ENCODE data around the gene EID2. TPM values are rescaled to one million over a fixed set of nuclear protein-coding genes. Genes with fewer than 3 reads are reported as not detected.

EID2 gene
- total RNA-seq, 4 donors from 2014 or later, result 3.8 to 15.5 (median 8.6) TPM

DNA sequence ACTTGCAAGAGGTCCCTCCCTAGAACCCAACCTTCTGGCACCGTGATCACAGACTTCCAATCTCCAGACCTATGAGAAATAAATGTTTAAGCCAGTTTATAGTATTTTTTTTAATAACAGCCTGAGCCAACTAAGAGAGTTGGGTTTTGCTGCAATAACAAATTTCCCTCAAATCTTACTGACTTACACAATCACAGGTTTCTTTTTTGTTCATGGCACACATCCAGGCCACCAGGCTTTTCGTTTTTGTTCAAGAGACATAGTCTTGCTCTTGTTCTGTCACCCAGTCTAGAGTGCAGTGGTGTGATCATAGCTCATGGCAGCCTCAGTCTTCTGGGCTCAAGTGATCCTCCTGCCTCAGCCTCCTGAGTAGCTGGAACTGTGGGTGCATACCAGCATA lies 27.0 kb downstream of the EID2 start:
- DNase-seq, result no peak
- Histone ChIP-seq H3K27me3 (peaks cover 11 to 28% of the 10 kb centered on the region in 2 donors), H3K4me3 (no peak overlapping the region), H3K9me3 (no peaks in the 10 kb centered on the region), H3K36me3 (no peaks in the 10 kb centered on the region), H3K27ac (no peak overlapping the region), H3K4me1 (peaks cover 0 to 10% of the 10 kb centered on the region in 2 donors)
- TF ChIP-seq, protein P1, sequence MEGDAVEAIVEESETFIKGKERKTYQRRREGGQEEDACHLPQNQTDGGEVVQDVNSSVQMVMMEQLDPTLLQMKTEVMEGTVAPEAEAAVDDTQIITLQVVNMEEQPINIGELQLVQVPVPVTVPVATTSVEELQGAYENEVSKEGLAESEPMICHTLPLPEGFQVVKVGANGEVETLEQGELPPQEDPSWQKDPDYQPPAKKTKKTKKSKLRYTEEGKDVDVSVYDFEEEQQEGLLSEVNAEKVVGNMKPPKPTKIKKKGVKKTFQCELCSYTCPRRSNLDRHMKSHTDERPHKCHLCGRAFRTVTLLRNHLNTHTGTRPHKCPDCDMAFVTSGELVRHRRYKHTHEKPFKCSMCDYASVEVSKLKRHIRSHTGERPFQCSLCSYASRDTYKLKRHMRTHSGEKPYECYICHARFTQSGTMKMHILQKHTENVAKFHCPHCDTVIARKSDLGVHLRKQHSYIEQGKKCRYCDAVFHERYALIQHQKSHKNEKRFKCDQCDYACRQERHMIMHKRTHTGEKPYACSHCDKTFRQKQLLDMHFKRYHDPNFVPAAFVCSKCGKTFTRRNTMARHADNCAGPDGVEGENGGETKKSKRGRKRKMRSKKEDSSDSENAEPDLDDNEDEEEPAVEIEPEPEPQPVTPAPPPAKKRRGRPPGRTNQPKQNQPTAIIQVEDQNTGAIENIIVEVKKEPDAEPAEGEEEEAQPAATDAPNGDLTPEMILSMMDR (IDR thresholded peaks at IDR 0.05), result no peak
- intact Hi-C loops (cut with DNase I; ENCODE audit: low total_unique reads), result no loop called here

DNA sequence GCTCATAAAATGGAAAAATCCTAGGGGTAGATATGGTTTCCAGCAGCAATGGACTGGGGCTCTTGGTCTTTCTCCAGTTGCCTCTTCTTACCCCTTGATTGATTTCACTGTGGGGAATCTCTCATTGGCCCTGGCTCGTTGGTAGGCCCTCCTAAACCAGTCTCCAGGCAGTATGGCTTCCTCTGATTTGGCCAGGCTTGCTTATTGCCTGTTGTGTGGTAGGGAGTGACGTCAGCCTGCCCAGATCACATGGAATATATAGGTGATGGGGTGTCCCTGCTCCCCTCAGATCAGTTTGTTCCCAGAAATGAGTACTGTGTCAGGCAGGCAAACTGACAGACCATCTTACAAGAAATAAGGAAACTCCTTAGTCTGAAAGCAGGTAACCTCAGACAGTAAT lies 30.7 kb downstream of the EID2 start:
- H3K4me3 ChIP-seq, result no peak overlapping the region
- DNase-seq, result no peak
- H3K36me3 ChIP-seq, result no peaks in the 10 kb centered on the region
- TF ChIP-seq, protein P1 (IDR thresholded peaks at IDR 0.05), result no peak
- no peak for TF ChIP-seq POLR2A (IDR thresholded peaks at IDR 0.05)
- H3K27ac ChIP-seq, result no peak overlapping the region
- peaks cover 14 to 15% of the 10 kb centered on the region in 2 donors for H3K27me3 ChIP-seq
- peaks cover 0 to 7% of the 10 kb centered on the region in 2 donors for H3K4me1 ChIP-seq
- no peaks in the 10 kb centered on the region for H3K9me3 ChIP-seq
- intact Hi-C loops (cut with DNase I; ENCODE audit: low total_unique reads), result no loop called here

DNA sequence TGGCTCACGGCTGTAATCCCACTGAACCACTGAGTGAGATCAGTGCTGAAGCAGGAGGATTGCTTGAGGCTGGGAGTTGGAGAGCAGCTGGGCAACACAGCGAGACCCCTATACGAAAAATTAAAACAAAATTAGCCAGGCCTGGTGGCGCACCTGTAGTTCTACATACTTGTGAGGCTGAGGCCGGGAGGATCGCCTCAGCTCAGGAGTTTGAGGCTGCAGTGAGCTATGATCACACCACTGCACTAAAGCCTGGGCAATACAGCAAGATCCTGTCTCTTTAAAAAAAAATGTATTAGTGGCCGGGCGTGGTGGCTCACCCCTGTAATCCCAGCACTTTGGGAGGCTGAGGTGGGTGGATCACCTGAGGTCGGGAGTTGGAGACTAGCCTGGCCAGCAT lies 31.3 kb downstream of the EID2 start:
- no peak for TF ChIP-seq POLR2A (IDR thresholded peaks at IDR 0.05)
- TF ChIP-seq, protein P1 (IDR thresholded peaks at IDR 0.05), result no peak
- peaks cover 0 to 7% of the 10 kb centered on the region in 2 donors for H3K4me1 ChIP-seq
- no peak for DNase-seq
- no peak overlapping the region for H3K27ac ChIP-seq
- H3K27me3 ChIP-seq, result peaks cover 11 to 12% of the 10 kb centered on the region in 2 donors
- H3K9me3 ChIP-seq, result no peaks in the 10 kb centered on the region
- intact Hi-C loops (cut with DNase I; ENCODE audit: low total_unique reads), result no loop called here
- H3K4me3 ChIP-seq, result no peak overlapping the region
- H3K36me3 ChIP-seq, result no peaks in the 10 kb centered on the region

DNA sequence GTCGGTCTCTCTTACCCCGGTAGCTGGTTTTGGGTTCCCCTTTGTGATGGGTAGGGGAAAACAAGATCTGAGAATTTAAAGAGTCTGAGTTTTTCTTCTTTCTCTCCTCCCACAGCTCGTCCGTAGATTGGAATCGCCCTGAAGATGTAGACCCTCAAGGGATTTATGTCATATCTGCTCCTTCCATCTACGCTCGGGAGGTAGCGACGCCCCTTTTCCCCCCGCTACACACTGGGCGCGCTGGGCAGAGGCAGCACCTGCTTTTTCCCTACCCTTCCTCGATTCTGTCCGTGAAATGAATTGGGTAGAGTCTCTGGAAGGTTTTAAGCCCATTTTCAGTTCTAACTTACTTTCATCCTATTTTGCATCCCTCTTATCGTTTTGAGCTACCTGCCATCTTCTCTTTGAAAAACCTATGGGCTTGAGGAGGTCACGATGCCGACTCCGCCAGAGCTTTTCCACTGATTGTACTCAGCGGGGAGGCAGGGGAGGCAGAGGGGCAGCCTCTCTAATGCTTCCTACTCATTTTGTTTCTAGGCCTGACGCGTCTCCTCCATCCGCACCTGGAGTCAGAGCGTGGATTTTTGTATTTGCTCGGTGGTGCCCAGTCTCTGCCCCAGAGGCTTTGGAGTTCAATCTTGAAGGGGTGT lies 32.1 kb downstream of the EID2 start:
- Histone ChIP-seq H3K4me3 (no peak overlapping the region), H3K36me3 (no peaks in the 10 kb centered on the region), H3K4me1 (peaks cover 0 to 7% of the 10 kb centered on the region in 2 donors), H3K27me3 (peaks cover 11 to 19% of the 10 kb centered on the region in 2 donors), H3K27ac (no peak overlapping the region), H3K9me3 (no peaks in the 10 kb centered on the region)
- intact Hi-C loops (cut with DNase I; ENCODE audit: low total_unique reads), result no loop called here
- TF ChIP-seq POLR2A (IDR thresholded peaks at IDR 0.05), result no peak
- TF ChIP-seq, protein P1 (IDR thresholded peaks at IDR 0.05), result no peak
- DNase-seq, result no peak

DNA sequence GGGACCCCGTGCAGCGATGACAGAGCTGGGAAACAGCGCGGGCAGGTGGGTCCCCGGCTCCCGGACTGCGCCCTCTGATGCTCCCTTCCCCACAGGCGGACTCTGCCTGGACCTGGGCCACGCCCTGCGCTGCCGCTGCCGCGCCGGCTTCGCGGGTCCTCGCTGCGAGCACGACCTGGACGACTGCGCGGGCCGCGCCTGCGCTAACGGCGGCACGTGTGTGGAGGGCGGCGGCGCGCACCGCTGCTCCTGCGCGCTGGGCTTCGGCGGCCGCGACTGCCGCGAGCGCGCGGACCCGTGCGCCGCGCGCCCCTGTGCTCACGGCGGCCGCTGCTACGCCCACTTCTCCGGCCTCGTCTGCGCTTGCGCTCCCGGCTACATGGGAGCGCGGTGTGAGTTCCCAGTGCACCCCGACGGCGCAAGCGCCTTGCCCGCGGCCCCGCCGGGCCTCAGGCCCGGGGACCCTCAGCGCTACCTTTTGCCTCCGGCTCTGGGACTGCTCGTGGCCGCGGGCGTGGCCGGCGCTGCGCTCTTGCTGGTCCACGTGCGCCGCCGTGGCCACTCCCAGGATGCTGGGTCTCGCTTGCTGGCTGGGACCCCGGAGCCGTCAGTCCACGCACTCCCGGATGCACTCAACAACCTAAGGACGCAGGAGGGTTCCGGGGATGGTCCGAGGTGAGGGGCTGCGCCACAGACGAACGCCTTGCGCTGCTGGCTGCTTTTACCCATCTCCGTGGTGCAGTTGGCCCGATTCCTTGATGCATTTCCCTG lies 32.8 kb downstream of the EID2 start:
- H3K4me3 ChIP-seq, result peak overlapping the region in 1 of 2 donors; percentile 23
- no peak for DNase-seq
- no peak overlapping the region for H3K27ac ChIP-seq
- intact Hi-C loops (cut with DNase I; ENCODE audit: low total_unique reads), result no loop called here
- peaks cover 0 to 7% of the 10 kb centered on the region in 2 donors for H3K4me1 ChIP-seq
- H3K27me3 ChIP-seq, result peaks cover 11 to 14% of the 10 kb centered on the region in 2 donors
- H3K9me3 ChIP-seq, result no peaks in the 10 kb centered on the region
- TF ChIP-seq POLR2A (IDR thresholded peaks at IDR 0.05), result no peak
- TF ChIP-seq, protein P1 (IDR thresholded peaks at IDR 0.05), result no peak
- no peaks in the 10 kb centered on the region for H3K36me3 ChIP-seq
